HCT116 (cell line): ENCODE measurements around the gene MKI67. TPM values are rescaled to one million over a fixed set of nuclear protein-coding genes. Genes with fewer than 3 reads are reported as not detected.

Experiments
- ATAC-seq: fragments of 200-7000 bp; cut with Tn5 transposase; 2 replicates; pipeline ENCODE4 v1.9.1; 2020; ENCODE audit warnings: mild to moderate bottlenecking, moderate library complexity
- BruUV-seq: library from RNA; stranded (reverse); fragments of 400-500 nt; replicated peaks from 2 replicates; lab custom pipeline; 2021; lab: Mats Ljungman, UMichigan
- CTCF ChIA-PET: fragments of 300-600 bp; sonication (Branson Sonifier 250); formaldehyde crosslinking; loops from one replicate; lab custom pipeline; 2021; ENCODE audit warnings: antibody characterized with exemption; lab: Charles Lee
- POLR2A ChIA-PET: fragments of 300-600, 350-600 bp; sonication (Branson Sonifier 250); formaldehyde crosslinking; loops from one replicate; lab custom pipeline; 2021; ENCODE audit warnings: antibody characterized with exemption; lab: Charles Lee
- RAD21 ChIA-PET, 2 experiments: fragments of 300-600 bp; sonication (Branson Sonifier 250); formaldehyde crosslinking; loops; one replicate each; lab custom pipeline; 2023; ENCODE audit warnings: low total read pairs in 2 of 2; ENCODE audit not compliant: uncharacterized antibody in 2 of 2, unreplicated experiment in 2 of 2, low non-redundant PET in 1 of 2; lab: Charles Lee
- DNase-seq: peaks from one replicate; pipeline ENCODE4 v3.0.0-alpha.2; 2010; ENCODE audit warnings: low read depth, low spot score
- H2AFZ ChIP-seq: fragments of 200-600 bp; shearing (Covaris generic), sonication (generic); 2 replicates; pipeline ENCODE4 v1.6.1; 2017; ENCODE audit warnings: low read depth, mixed run types, mixed read lengths, antibody characterized with exemption, low read length; ENCODE audit not compliant: poor library complexity, severe bottlenecking
- H3K27ac ChIP-seq: 2 replicates; pipeline ENCODE4 v1.5.1; 2012; ENCODE audit warnings: low read depth, low read length
- H3K27me3 ChIP-seq: fragments of 200-600 bp; sonication (generic); 2 replicates; pipeline ENCODE4 v1.6.1; 2016; ENCODE audit warnings: mixed run types, low read length, mixed read lengths; ENCODE audit not compliant: insufficient read depth
- H3K36me3 ChIP-seq, 2 experiments: fragments of 200-500 bp in 1 of 2; fragments of 200-600 bp in 1 of 2; sonication (Bioruptor generic) in 1 of 2; sonication (generic) in 1 of 2; 2 replicates each; pipeline versions ENCODE4 v1.5.1 to v1.6.1; 2014 to 2016; ENCODE audit warnings: low read length in 2 of 2, inconsistent platforms in 1 of 2, mixed read lengths in 1 of 2, mixed run types in 1 of 2; ENCODE audit not compliant: insufficient read depth in 2 of 2, control insufficient read depth in 1 of 2
- H3K4me1 ChIP-seq, 2 experiments: fragments of 200-600 bp in 1 of 2; sonication (generic) in 1 of 2; 2 replicates each; pipeline versions ENCODE4 v1.5.1 to v1.6.1; 2012 to 2017; ENCODE audit warnings: low read length in 2 of 2, inconsistent platforms in 1 of 2, mild to moderate bottlenecking in 1 of 2, mixed read lengths in 1 of 2, mixed run types in 1 of 2, moderate library complexity in 1 of 2; ENCODE audit not compliant: insufficient read depth in 2 of 2, control insufficient read depth in 1 of 2
- H3K4me2 ChIP-seq: fragments of 200-600 bp; sonication (generic); 2 replicates; pipeline ENCODE4 v1.6.1; 2017; ENCODE audit warnings: mixed run types, low read length, mixed read lengths
- H3K4me3 ChIP-seq, 2 experiments: fragments of 200-600 bp in 1 of 2; sonication (generic) in 1 of 2; replicated peaks in 1 of 2; 2 replicates each; pipeline ENCODE4 v1.5.1; 2011 to 2016; ENCODE audit warnings: low read length in 2 of 2, control low read depth in 1 of 2, low read depth in 1 of 2, mild to moderate bottlenecking in 1 of 2, mixed read lengths in 1 of 2, mixed run types in 1 of 2
- H3K79me2 ChIP-seq: fragments of 200-600 bp; sonication (generic); 2 replicates; pipeline ENCODE4 v1.6.1; 2017; ENCODE audit warnings: mild to moderate bottlenecking, mixed run types, low read length, moderate library complexity, mixed read lengths; ENCODE audit not compliant: insufficient read depth
- H3K9ac ChIP-seq: fragments of 200-600 bp; sonication (generic); 2 replicates; pipeline ENCODE4 v1.6.1; 2016; ENCODE audit warnings: low read length, mixed read lengths
- H3K9me2 ChIP-seq: fragments of 200-600 bp; sonication (generic), shearing (Covaris generic); 2 replicates; pipeline ENCODE4 v1.6.1; 2017; ENCODE audit warnings: mixed run types, mild to moderate bottlenecking, moderate library complexity; ENCODE audit not compliant: insufficient read depth
- H3K9me3 ChIP-seq, 2 experiments: fragments of 200-500 bp in 1 of 2; fragments of 200-600 bp in 1 of 2; sonication (Bioruptor generic) in 1 of 2; sonication (generic) in 1 of 2; 2 replicates each; pipeline ENCODE4 v1.6.1; 2014 to 2017; ENCODE audit warnings: low read length in 2 of 2, mixed read lengths in 2 of 2, inconsistent platforms in 1 of 2, low read depth in 1 of 2, mild to moderate bottlenecking in 1 of 2, mixed run types in 1 of 2, moderate library complexity in 1 of 2; ENCODE audit not compliant: control insufficient read depth in 1 of 2, insufficient read depth in 1 of 2
- H4K20me1 ChIP-seq: fragments of 200-600 bp; sonication (generic), shearing (Covaris generic); 2 replicates; pipeline ENCODE4 v1.6.1; 2017; ENCODE audit warnings: mixed run types, mild to moderate bottlenecking, moderate library complexity; ENCODE audit not compliant: insufficient read depth
- CBX3 ChIP-seq: IDR thresholded peaks from 2 replicates; pipeline ENCODE4 v1.6.1; 2012; ENCODE audit warnings: low read depth
- CEBPB ChIP-seq: IDR thresholded peaks from 2 replicates; pipeline ENCODE4 v1.6.1; 2012; ENCODE audit warnings: low read depth
- EGR1 ChIP-seq: IDR thresholded peaks from 2 replicates; pipeline ENCODE4 v1.6.1; 2012; ENCODE audit warnings: low read depth
- ELF1 ChIP-seq: IDR thresholded peaks from 2 replicates; pipeline ENCODE4 v1.6.1; 2012; ENCODE audit warnings: low read depth, borderline replicate concordance
- EZH2 ChIP-seq: fragments of 200-600 bp; sonication (generic); IDR thresholded peaks from 2 replicates; pipeline ENCODE4 v1.6.1; 2017; ENCODE audit warnings: antibody characterized with exemption, mixed run types
- EZH2phosphoT487 ChIP-seq: fragments of 200-600 bp; IDR thresholded peaks from 2 replicates; pipeline ENCODE4 v1.6.1; 2018; ENCODE audit warnings: antibody characterized with exemption, borderline replicate concordance
- FOSL1 ChIP-seq: IDR thresholded peaks from 2 replicates; pipeline ENCODE4 v1.6.1; 2012; ENCODE audit warnings: low read depth
- JUND ChIP-seq: IDR thresholded peaks from 2 replicates; pipeline ENCODE4 v1.6.1; 2012
- MAX ChIP-seq: IDR thresholded peaks from 2 replicates; pipeline ENCODE4 v1.6.1; 2012
- POLR2AphosphoS5 ChIP-seq: IDR thresholded peaks from 2 replicates; pipeline ENCODE4 v1.6.1; 2011; ENCODE audit warnings: mild to moderate bottlenecking, low read depth, low read length, moderate library complexity
- RAD21 ChIP-seq: IDR thresholded peaks from 2 replicates; pipeline ENCODE4 v1.6.1; 2012; ENCODE audit warnings: low read depth, mild to moderate bottlenecking
- SIN3A ChIP-seq: IDR thresholded peaks from 2 replicates; pipeline ENCODE4 v1.6.1; 2012; ENCODE audit warnings: low read depth
- SP1 ChIP-seq: IDR thresholded peaks from 2 replicates; pipeline ENCODE4 v1.6.1; 2012; ENCODE audit warnings: low read depth
- SRF ChIP-seq: IDR thresholded peaks from 2 replicates; pipeline ENCODE4 v1.6.1; 2012; ENCODE audit warnings: low read depth
- TCF7L2 ChIP-seq: IDR thresholded peaks from 2 replicates; pipeline ENCODE4 v1.7.0; 2011; ENCODE audit warnings: borderline replicate concordance, inconsistent platforms; ENCODE audit not compliant: insufficient read depth, insufficient read length; ENCODE audit errors: extremely low read depth
- YY1 ChIP-seq: IDR thresholded peaks from 2 replicates; pipeline ENCODE4 v1.6.1; 2011; ENCODE audit warnings: low read length, low read depth, moderate library complexity, mild to moderate bottlenecking; ENCODE audit not compliant: insufficient replicate concordance; ENCODE audit errors: extremely low read depth
- ZNF274 ChIP-seq: fragments of 200-500 bp; sonication (Bioruptor generic); IDR thresholded peaks from 2 replicates; pipeline ENCODE4 v1.6.1; 2014; ENCODE audit warnings: mild to moderate bottlenecking, low read depth, low read length, inconsistent platforms
- intact Hi-C: fragments of 100-400 bp; cut with micrococcal nuclease; formaldehyde crosslinking; loops from 2 replicates; pipeline ENCODE4 v1.10.0; 2022
- total RNA-seq: library from RNA; stranded (reverse); gene quantifications from one replicate; pipeline ENCODE4 v1.2.1, GENCODE V29; 2021; ENCODE audit not compliant: unreplicated experiment
- TF ChIP-seq, protein P1 (sequence below): IDR thresholded peaks from 2 replicates; pipeline ENCODE4 v1.6.1; 2012
- TF ChIP-seq, protein P2 (sequence below): IDR thresholded peaks from 2 replicates; pipeline ENCODE4 v1.6.1; 2012; ENCODE audit warnings: low read depth

The MKI67 gene
- total RNA-seq, 1 experiment from 2014 or later = 202 TPM

DNA sequence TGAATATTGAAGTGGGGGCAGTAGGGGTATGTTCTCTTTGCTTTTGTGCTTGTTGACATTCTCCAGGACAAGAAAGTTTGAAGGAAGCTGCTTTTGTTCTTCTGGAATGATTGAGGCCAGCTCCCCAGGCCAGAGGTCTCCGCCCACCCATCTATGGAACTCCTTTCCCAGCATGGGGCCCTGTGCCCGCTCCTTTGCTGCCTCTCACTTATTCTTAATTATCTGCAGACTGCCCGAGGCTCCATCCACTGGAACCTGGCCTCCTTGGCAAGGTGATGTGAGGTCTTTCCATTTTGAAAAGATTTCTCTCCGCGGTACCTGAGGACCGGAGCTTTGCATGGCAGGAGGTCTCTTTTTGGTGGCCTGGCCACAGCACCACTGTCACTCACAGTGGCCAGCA, 39.3 kb upstream of the MKI67 start:
- Histone ChIP-seq H3K36me3 (no peaks in the 10 kb centered on the region), H3K9ac (no peak overlapping the region), H3K9me3 (no peaks in the 10 kb centered on the region), H3K79me2 (no peaks in the 10 kb centered on the region), H3K4me3 (no peak overlapping the region), H2AFZ (no peak overlapping the region), H3K27me3 (peaks cover 14% of the 10 kb centered on the region; the same call in 1 of the 2 replicates), H4K20me1 (no peaks in the 10 kb centered on the region), H3K4me2 (no peak overlapping the region), H3K9me2 (no peaks in the 10 kb centered on the region), H3K27ac (no peak overlapping the region), H3K4me1 (no peaks in the 10 kb centered on the region)
- RAD21 ChIA-PET = no interaction called here
- ATAC-seq (no peak), DNase-seq (no peak)
- POLR2A ChIA-PET = no interaction called here
- no TSS peak for BruUV-seq
- CTCF ChIA-PET = interaction anchor here (2.0 kb wide), 1 partner anchor 13 kb away, joined by 6 read pairs; no protein-coding TSS in a partner anchor
- TF ChIP-seq SRF (no peak), JUND (no peak), CEBPB (no peak), SIN3A (no peak), YY1 (no peak), CBX3 (no peak)
- intact Hi-C loops = no loop called here

GRCh38 chr10:128163701-128164100, 37.5 kb upstream of the MKI67 start:
- Histone ChIP-seq H3K9ac (no peak overlapping the region), H3K36me3 (no peaks in the 10 kb centered on the region), H3K4me1 (no peaks in the 10 kb centered on the region), H2AFZ (no peak overlapping the region), H3K79me2 (no peaks in the 10 kb centered on the region), H3K4me2 (no peak overlapping the region), H3K9me2 (no peaks in the 10 kb centered on the region), H3K4me3 (no peak overlapping the region), H3K9me3 (no peaks in the 10 kb centered on the region), H3K27ac (no peak overlapping the region), H4K20me1 (no peaks in the 10 kb centered on the region), H3K27me3 (peaks cover 12% of the 10 kb centered on the region)
- CTCF ChIA-PET = interaction anchor here (1.2 kb wide), 1 partner anchor 9 kb away, joined by 3 read pairs; no protein-coding TSS in a partner anchor
- ATAC-seq (no peak), DNase-seq (no peak)
- RAD21 ChIA-PET = no interaction called here
- BruUV-seq = no TSS peak
- POLR2A ChIA-PET = no interaction called here
- intact Hi-C loops = no loop called here
- TF ChIP-seq POLR2AphosphoS5 = no peak
- TF ChIP-seq, protein P1, sequence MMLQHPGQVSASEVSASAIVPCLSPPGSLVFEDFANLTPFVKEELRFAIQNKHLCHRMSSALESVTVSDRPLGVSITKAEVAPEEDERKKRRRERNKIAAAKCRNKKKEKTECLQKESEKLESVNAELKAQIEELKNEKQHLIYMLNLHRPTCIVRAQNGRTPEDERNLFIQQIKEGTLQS = no peak
- TF ChIP-seq EGR1 = no peak
- no peak for TF ChIP-seq ELF1
- no peak for TF ChIP-seq YY1
- no peak for TF ChIP-seq SP1
- no peak for TF ChIP-seq SIN3A
- no peak for TF ChIP-seq FOSL1
- TF ChIP-seq JUND = no peak
- TF ChIP-seq TCF7L2 = no peak
- no peak for TF ChIP-seq EZH2phosphoT487
- no peak for TF ChIP-seq ZNF274
- TF ChIP-seq RAD21 = no peak
- TF ChIP-seq, protein P2, sequence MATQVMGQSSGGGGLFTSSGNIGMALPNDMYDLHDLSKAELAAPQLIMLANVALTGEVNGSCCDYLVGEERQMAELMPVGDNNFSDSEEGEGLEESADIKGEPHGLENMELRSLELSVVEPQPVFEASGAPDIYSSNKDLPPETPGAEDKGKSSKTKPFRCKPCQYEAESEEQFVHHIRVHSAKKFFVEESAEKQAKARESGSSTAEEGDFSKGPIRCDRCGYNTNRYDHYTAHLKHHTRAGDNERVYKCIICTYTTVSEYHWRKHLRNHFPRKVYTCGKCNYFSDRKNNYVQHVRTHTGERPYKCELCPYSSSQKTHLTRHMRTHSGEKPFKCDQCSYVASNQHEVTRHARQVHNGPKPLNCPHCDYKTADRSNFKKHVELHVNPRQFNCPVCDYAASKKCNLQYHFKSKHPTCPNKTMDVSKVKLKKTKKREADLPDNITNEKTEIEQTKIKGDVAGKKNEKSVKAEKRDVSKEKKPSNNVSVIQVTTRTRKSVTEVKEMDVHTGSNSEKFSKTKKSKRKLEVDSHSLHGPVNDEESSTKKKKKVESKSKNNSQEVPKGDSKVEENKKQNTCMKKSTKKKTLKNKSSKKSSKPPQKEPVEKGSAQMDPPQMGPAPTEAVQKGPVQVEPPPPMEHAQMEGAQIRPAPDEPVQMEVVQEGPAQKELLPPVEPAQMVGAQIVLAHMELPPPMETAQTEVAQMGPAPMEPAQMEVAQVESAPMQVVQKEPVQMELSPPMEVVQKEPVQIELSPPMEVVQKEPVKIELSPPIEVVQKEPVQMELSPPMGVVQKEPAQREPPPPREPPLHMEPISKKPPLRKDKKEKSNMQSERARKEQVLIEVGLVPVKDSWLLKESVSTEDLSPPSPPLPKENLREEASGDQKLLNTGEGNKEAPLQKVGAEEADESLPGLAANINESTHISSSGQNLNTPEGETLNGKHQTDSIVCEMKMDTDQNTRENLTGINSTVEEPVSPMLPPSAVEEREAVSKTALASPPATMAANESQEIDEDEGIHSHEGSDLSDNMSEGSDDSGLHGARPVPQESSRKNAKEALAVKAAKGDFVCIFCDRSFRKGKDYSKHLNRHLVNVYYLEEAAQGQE = no peak
- no peak for TF ChIP-seq MAX
- no peak for TF ChIP-seq EZH2
